GM12878 (cell line): Measurements from ENCODE around the gene FNTB. TPM values are rescaled to one million over a fixed set of nuclear protein-coding genes. Genes with fewer than 3 reads are reported as not detected.

Experiments used
- ATAC-seq: fragments of 200-7000 bp; cut with Tn5 transposase; 3 replicates; pipeline ENCODE4 v1.9.1; 2020; ENCODE audit warnings: mild to moderate bottlenecking, moderate library complexity
- BruUV-seq: library from RNA; stranded (reverse); fragments of 400-500 nt; replicated peaks from 2 replicates; lab custom pipeline; 2021; lab: Mats Ljungman, UMichigan
- CTCF ChIA-PET: fragments of 300-600 bp; sonication (Branson Sonifier 250); formaldehyde crosslinking; extraction: SDS; loops from one replicate; lab custom pipeline; 2021; ENCODE audit warnings: inconsistent platforms; lab: Yijun Ruan, JAX
- POLR2A ChIA-PET: fragments of 350-600 bp; formaldehyde crosslinking; extraction: SDS; loops from one replicate; lab custom pipeline; 2021; ENCODE audit warnings: inconsistent platforms; lab: Charles Lee
- RAD21 ChIA-PET: fragments of 300-600 bp; sonication (Branson Sonifier 250); formaldehyde crosslinking; loops from one replicate; lab custom pipeline; 2023; ENCODE audit warnings: antibody characterized with exemption; ENCODE audit not compliant: unreplicated experiment; lab: Charles Lee
- SMC1A ChIA-PET: fragments of 300-600 bp; sonication (Branson Sonifier 250); formaldehyde crosslinking; loops from one replicate; lab custom pipeline; 2023; ENCODE audit not compliant: unreplicated experiment, uncharacterized antibody; lab: Charles Lee
- DNase-seq: peaks from one replicate; pipeline ENCODE4 v3.0.0-alpha.2; 2011; ENCODE audit warnings: low read depth, low spot score
- FAIRE-seq: peaks from 3 replicates; lab custom pipeline; 2011; peaks lifted over from hg19 to GRCh38; lab: Jason Lieb, UNC
- H2AFZ ChIP-seq: 2 replicates; pipeline ENCODE4 v1.6.0; 2011; ENCODE audit warnings: low read depth, low read length, control low read depth; ENCODE audit not compliant: control insufficient read depth
- H3K27ac ChIP-seq: 2 replicates; pipeline ENCODE4 v1.5.1; 2011; ENCODE audit warnings: control low read depth; ENCODE audit not compliant: control insufficient read depth, insufficient read depth
- H3K27me3 ChIP-seq, 2 experiments: replicated peaks in 1 of 2; 2 replicates each; pipeline versions ENCODE4 v1.6.0 to v1.6.1; 2011; ENCODE audit warnings: low read length in 1 of 2; ENCODE audit not compliant: control insufficient read depth in 2 of 2, insufficient read depth in 2 of 2
- H3K36me3 ChIP-seq, 2 experiments: 2 replicates each; pipeline ENCODE4 v1.5.1; 2011; ENCODE audit warnings: low read length in 1 of 2; ENCODE audit not compliant: control insufficient read depth in 2 of 2, insufficient read depth in 2 of 2
- H3K4me1 ChIP-seq: 2 replicates; pipeline ENCODE4 v1.6.1; 2011; ENCODE audit warnings: mild to moderate bottlenecking, low read length, moderate library complexity, mixed read lengths; ENCODE audit not compliant: control insufficient read depth, insufficient read depth
- H3K4me2 ChIP-seq: 2 replicates; pipeline ENCODE4 v1.6.0; 2011; ENCODE audit warnings: control low read depth; ENCODE audit not compliant: control insufficient read depth, insufficient read depth
- H3K4me3 ChIP-seq: fragments of 200-600 bp; sonication (generic); 2 replicates; pipeline ENCODE4 v1.5.1; 2016
- H3K79me2 ChIP-seq: 2 replicates; pipeline ENCODE4 v1.6.0; 2011; ENCODE audit warnings: low read length; ENCODE audit not compliant: control insufficient read depth, insufficient read depth
- H3K9ac ChIP-seq: 2 replicates; pipeline ENCODE4 v1.8.0; 2011; ENCODE audit warnings: low read length, control low read depth, mixed read lengths; ENCODE audit not compliant: control insufficient read depth, insufficient read depth
- H3K9me3 ChIP-seq: replicated peaks from 3 replicates; pipeline ENCODE4 v1.5.1; 2011; ENCODE audit warnings: mild to moderate bottlenecking, low read length; ENCODE audit not compliant: control insufficient read depth, insufficient read depth
- H4K20me1 ChIP-seq: 2 replicates; pipeline ENCODE4 v1.6.0; 2011; ENCODE audit not compliant: control insufficient read depth, insufficient read depth
- BMI1 ChIP-seq: fragments of 450-650 bp; IDR thresholded peaks from 2 replicates; pipeline ENCODE4 v1.6.1; 2016; ENCODE audit warnings: mild to moderate bottlenecking, moderate library complexity, borderline replicate concordance
- CHD2 ChIP-seq: IDR thresholded peaks from 2 replicates; pipeline ENCODE4 v1.6.1; 2011; ENCODE audit warnings: low read depth, low read length, improper control_type of control experiment, borderline replicate concordance
- ESRRA ChIP-seq: IDR thresholded peaks from 2 replicates; pipeline ENCODE4 v1.6.1; 2012; ENCODE audit warnings: mild to moderate bottlenecking, low read length, improper control_type of control experiment
- IRF5 ChIP-seq: fragments of 450-650 bp; IDR thresholded peaks from 2 replicates; pipeline ENCODE4 v1.6.1; 2017; ENCODE audit warnings: borderline replicate concordance
- KDM1A ChIP-seq: fragments of 200-600 bp; sonication (generic); IDR thresholded peaks from 2 replicates; pipeline ENCODE4 v1.6.1; 2016; ENCODE audit warnings: borderline replicate concordance
- MEF2B ChIP-seq: fragments of 450-650 bp; IDR thresholded peaks from 2 replicates; pipeline ENCODE4 v1.6.1; 2018; ENCODE audit warnings: mild to moderate bottlenecking, moderate library complexity; ENCODE audit not compliant: partially characterized antibody, poor library complexity, severe bottlenecking
- MYC ChIP-seq: IDR thresholded peaks from 2 replicates; pipeline ENCODE4 v1.6.1; 2011; ENCODE audit warnings: mild to moderate bottlenecking, low read length, moderate library complexity, inconsistent platforms; ENCODE audit not compliant: insufficient read depth, insufficient replicate concordance, insufficient read length, severe bottlenecking
- NFIC ChIP-seq: IDR thresholded peaks from 2 replicates; pipeline ENCODE4 v1.6.1; 2012; ENCODE audit warnings: low read depth, mild to moderate bottlenecking, inconsistent platforms, low read length, moderate library complexity
- NFYA ChIP-seq: IDR thresholded peaks from 2 replicates; pipeline ENCODE4 v1.6.1; 2011; ENCODE audit warnings: low read depth, mild to moderate bottlenecking, low read length, improper control_type of control experiment, borderline replicate concordance
- RCOR1 ChIP-seq: conservative IDR thresholded peaks from 2 replicates; pipeline ENCODE4 v1.6.1; 2012; ENCODE audit warnings: low read depth, low read length, improper control_type of control experiment
- SREBF2 ChIP-seq: IDR thresholded peaks from 2 replicates; pipeline ENCODE4 v1.6.1; 2012; ENCODE audit warnings: mild to moderate bottlenecking, low read length
- ZBTB11 ChIP-seq: fragments of 450-650 bp; formaldehyde crosslinking; IDR thresholded peaks from 2 replicates; pipeline ENCODE4 v1.5.0; 2022; ENCODE audit warnings: mild to moderate bottlenecking, missing genetic modification characterization
- ZNF207 ChIP-seq: fragments of 450-650 bp; IDR thresholded peaks from 2 replicates; pipeline ENCODE4 v1.6.1; 2014; ENCODE audit warnings: antibody characterized with exemption, mild to moderate bottlenecking, borderline replicate concordance
- WGBS: methylation state at CpG from one replicate; pipeline ENCODE4 v1.1.6; 2016; ENCODE audit warnings: low lambda C conversion rate; ENCODE audit not compliant: insufficient replicate concordance, insufficient coverage; ENCODE audit errors: missing lambda C conversion rate; 5-methylcytosine and 5-hydroxymethylcytosine counted together
- in situ Hi-C: fragments of 300-500 bp; cut with MboI; formaldehyde crosslinking; loops from 9 replicates; pipeline ENCODE4 v1.14.3; 2018; ENCODE audit warnings: mixed read lengths
- intact Hi-C: fragments of 100-400 bp; cut with micrococcal nuclease; formaldehyde crosslinking; loops from one replicate; pipeline ENCODE4 v1.14.2; 2022; ENCODE audit not compliant: unreplicated experiment
- polyA plus RNA-seq, 11 experiments: library from polyadenylated mRNA; depleted of rRNA in 4 of 11; unstranded in 6 of 11; stranded (reverse) in 5 of 11; fragments of >200 nt; fragmentation: Nextera tagmentation in 4 of 11; fragmentation: Illumina TruSeq in 1 of 11; extraction: Ambion mirVana in 4 of 11; extraction: Trizol in 1 of 11; gene quantifications; 1 replicate in 1 of 11; 2 replicates in 10 of 11; pipeline versions ENCODE4 v1.2.1 to v1.2.3, GENCODE V29; 2011 to 2016; ENCODE audit warnings: inconsistent platforms in 2 of 11, missing spikeins in 2 of 11, low read depth in 1 of 11
- total RNA-seq, 4 experiments: library from RNA; depleted of rRNA in 3 of 4; stranded (reverse); fragments of >200 nt in 3 of 4; fragmentation: Illumina TruSeq in 1 of 4; extraction: Trizol in 1 of 4; gene quantifications; 2 replicates each; pipeline versions ENCODE4 v1.2.1 to v1.2.3, GENCODE V29; 2013 to 2021
- TF ChIP-seq, protein P1 (sequence below): IDR thresholded peaks from 2 replicates; pipeline ENCODE4 v1.6.1; 2012; ENCODE audit warnings: low read depth, low read length, improper control_type of control experiment

FNTB gene
- total and polyA plus RNA-seq, 10 of the 15 experiments (the other 5 are each of a cell fraction or from before 2014, with no cell fraction given) = 10.4 to 25.1 (median 16.7) TPM

GRCh38 chr14:65002586-65003210, 16.0 kb downstream of the FNTB start:
- H3K9me3 ChIP-seq = no peaks in the 10 kb centered on the region
- H3K27me3 ChIP-seq = no peaks in the 10 kb centered on the region
- ChIA-PET CTCF (interaction anchor here (0.6 to 8.5 kb wide), 5 partner anchors 8 to 33 kb away, joined by 3 to 67 read pairs (median 6); partner anchors contain the start of gene FNTB), SMC1A (interaction anchor here (0.6 to 6.6 kb wide), 4 partner anchors 10 to 17 kb away, joined by 3 to 55 read pairs (median 4); partner anchors contain the start of gene FNTB), RAD21 (interaction anchor here (1.6 to 1.9 kb wide), 2 partner anchors 17 to 75 kb away, joined by 3 to 6 read pairs; no protein-coding TSS in a partner anchor), POLR2A (interaction anchor here (0.6 to 1.1 kb wide), 3 partner anchors 10 to 125 kb away, joined by 3 read pairs; no protein-coding TSS in a partner anchor)
- H3K4me1 ChIP-seq = peaks cover 34% of the 10 kb centered on the region
- peaks cover 5 to 13% of the 10 kb centered on the region in 2 experiments; a peak in 3 of 4 replicates for H3K36me3 ChIP-seq
- in situ Hi-C loops = no loop called here
- 51% methylated on average over 6 of the region's 6 CpGs for WGBS
- peak overlapping the region; percentile 0; the same call in 1 of the 2 replicates for H3K9ac ChIP-seq
- DNase-seq (no peak), FAIRE-seq (no peak), ATAC-seq (peak; percentile 38)
- peak overlapping the region; percentile 59 for H3K27ac ChIP-seq
- no peaks in the 10 kb centered on the region for H4K20me1 ChIP-seq
- BruUV-seq = no TSS peak
- H2AFZ ChIP-seq = peak overlapping the region; percentile 59
- peak overlapping the region; percentile 19; the same call in 1 of the 2 replicates for H3K4me3 ChIP-seq
- TF ChIP-seq KDM1A (no peak), ZNF207 (no peak), RCOR1 (no peak), MEF2B (no peak), MYC (no peak), ZBTB11 (CRISPR knock-in tag) (no peak), BMI1 (no peak), SREBF2 (no peak), IRF5 (no peak), NFYA (no peak), CHD2 (no peak), ESRRA (no peak), NFIC (no peak)
- TF ChIP-seq, protein P1, sequence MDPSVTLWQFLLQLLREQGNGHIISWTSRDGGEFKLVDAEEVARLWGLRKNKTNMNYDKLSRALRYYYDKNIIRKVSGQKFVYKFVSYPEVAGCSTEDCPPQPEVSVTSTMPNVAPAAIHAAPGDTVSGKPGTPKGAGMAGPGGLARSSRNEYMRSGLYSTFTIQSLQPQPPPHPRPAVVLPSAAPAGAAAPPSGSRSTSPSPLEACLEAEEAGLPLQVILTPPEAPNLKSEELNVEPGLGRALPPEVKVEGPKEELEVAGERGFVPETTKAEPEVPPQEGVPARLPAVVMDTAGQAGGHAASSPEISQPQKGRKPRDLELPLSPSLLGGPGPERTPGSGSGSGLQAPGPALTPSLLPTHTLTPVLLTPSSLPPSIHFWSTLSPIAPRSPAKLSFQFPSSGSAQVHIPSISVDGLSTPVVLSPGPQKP = no peak
- intact Hi-C loops = no loop called here
- peaks cover 39% of the 10 kb centered on the region for H3K79me2 ChIP-seq
- peak overlapping the region; percentile 19 for H3K4me2 ChIP-seq
